CD14-positive monocyte (primary cell): ENCODE data around the gene THRB. TPM values are rescaled to one million over a fixed set of nuclear protein-coding genes. Genes with fewer than 3 reads are reported as not detected.

ENCODE experiments used
- DNase-seq, 3 donors: peaks; one replicate each; pipeline ENCODE4 v3.0.0-alpha.2; 2011 to 2022
- H2AFZ ChIP-seq: 2 replicates; pipeline ENCODE4 v1.6.0; 2012; ENCODE audit warnings: mild to moderate bottlenecking, low read depth, low read length, inconsistent platforms; ENCODE audit not compliant: insufficient read depth, poor library complexity, severe bottlenecking
- H3K27ac ChIP-seq, 2 donors: 1 replicate in 1 of 2; 2 replicates in 1 of 2; pipeline ENCODE4 v1.5.1; 2012 to 2013; ENCODE audit warnings: low read length in 2 of 2, control low read depth in 1 of 2, inconsistent platforms in 1 of 2, low read depth in 1 of 2, mild to moderate bottlenecking in 1 of 2
- H3K27me3 ChIP-seq, 2 donors: one replicate each; pipeline versions ENCODE4 v1.6.0 to v1.6.1; 2011 to 2013; ENCODE audit warnings: low read length in 2 of 2; ENCODE audit not compliant: control insufficient read depth in 2 of 2, insufficient read depth in 2 of 2
- H3K36me3 ChIP-seq, 2 donors: replicated peaks in 1 of 2; 1 replicate in 1 of 2; 2 replicates in 1 of 2; pipeline versions ENCODE4 v1.5.1 to v1.6.1; 2012 to 2013; ENCODE audit warnings: low read length in 2 of 2, control low read depth in 1 of 2, inconsistent platforms in 1 of 2, mild to moderate bottlenecking in 1 of 2; ENCODE audit not compliant: insufficient read depth in 2 of 2, control insufficient read depth in 1 of 2
- H3K4me1 ChIP-seq, 2 donors: 1 replicate in 1 of 2; 2 replicates in 1 of 2; pipeline versions ENCODE4 v1.5.1 to v1.6.1; 2012 to 2013; ENCODE audit warnings: low read length in 2 of 2, control low read depth in 1 of 2, inconsistent platforms in 1 of 2, mild to moderate bottlenecking in 1 of 2, moderate library complexity in 1 of 2; ENCODE audit not compliant: insufficient read depth in 2 of 2, control insufficient read depth in 1 of 2
- H3K4me2 ChIP-seq: replicated peaks from 2 replicates; pipeline ENCODE3; 2012; ENCODE audit warnings: low read length, moderate library complexity, mild to moderate bottlenecking; ENCODE audit not compliant: poor library complexity, severe bottlenecking; ENCODE audit errors: extremely low read depth
- H3K4me3 ChIP-seq, 3 experiments: fragments of 200-600 bp in 1 of 3; sonication (generic) in 1 of 3; replicated peaks in 1 of 3; 1 replicate in 2 of 3; 2 replicates in 1 of 3; pipeline ENCODE4 v1.5.1; 2011 to 2013; ENCODE audit warnings: low read length in 3 of 3, mild to moderate bottlenecking in 3 of 3, control low read depth in 2 of 3, low read depth in 2 of 3, inconsistent platforms in 1 of 3, moderate library complexity in 1 of 3
- H3K79me2 ChIP-seq: 2 replicates; pipeline ENCODE4 v1.6.0; 2012; ENCODE audit warnings: mild to moderate bottlenecking, control low read depth, inconsistent platforms, low read length, moderate library complexity; ENCODE audit not compliant: insufficient read depth
- H3K9ac ChIP-seq: 2 replicates; pipeline ENCODE4 v1.6.0; 2017; ENCODE audit warnings: low read length, mild to moderate bottlenecking; ENCODE audit not compliant: insufficient read depth, poor library complexity, severe bottlenecking
- H3K9me3 ChIP-seq, 2 donors: replicated peaks in 1 of 2; 1 replicate in 1 of 2; 2 replicates in 1 of 2; pipeline versions ENCODE4 v1.5.1 to v1.6.1; 2012 to 2013; ENCODE audit warnings: low read length in 2 of 2, control low read depth in 1 of 2; ENCODE audit not compliant: control insufficient read depth in 1 of 2, insufficient read depth in 1 of 2
- H4K20me1 ChIP-seq: 2 replicates; pipeline ENCODE4 v1.6.0; 2012; ENCODE audit warnings: mild to moderate bottlenecking, low read length, control low read depth, moderate library complexity; ENCODE audit not compliant: insufficient read depth
- H3K27ac Mint-ChIP-seq, 7 donors: one replicate each; pipeline ENCODE4 v1.8.0; 2020; ENCODE audit warnings: mild to moderate bottlenecking in 7 of 7, mixed read lengths in 7 of 7, moderate library complexity in 6 of 7, inconsistent platforms in 2 of 7
- H3K27me3 Mint-ChIP-seq, 3 donors: one replicate each; pipeline ENCODE4 v1.8.0; 2021 to 2022; ENCODE audit warnings: low read depth in 3 of 3, mild to moderate bottlenecking in 3 of 3, mixed read lengths in 3 of 3, moderate library complexity in 3 of 3, inconsistent platforms in 1 of 3
- H3K36me3 Mint-ChIP-seq, 2 donors: one replicate each; pipeline ENCODE4 v1.8.0; 2020; ENCODE audit warnings: mixed read lengths in 2 of 2, inconsistent platforms in 1 of 2, mild to moderate bottlenecking in 1 of 2
- H3K4me1 Mint-ChIP-seq: one replicate; pipeline ENCODE4 v1.8.0; 2020; ENCODE audit warnings: mild to moderate bottlenecking, mixed read lengths
- H3K4me3 Mint-ChIP-seq, 2 donors: one replicate each; pipeline ENCODE4 v1.8.0; 2020; ENCODE audit warnings: mild to moderate bottlenecking in 2 of 2, mixed read lengths in 2 of 2, moderate library complexity in 1 of 2
- H3K9me3 Mint-ChIP-seq, 7 donors: one replicate each; pipeline ENCODE4 v1.8.0; 2020 to 2022; ENCODE audit warnings: mixed read lengths in 7 of 7, mild to moderate bottlenecking in 6 of 7, moderate library complexity in 6 of 7, inconsistent platforms in 2 of 7
- CTCF ChIP-seq: fragments of 200-600 bp; IDR thresholded peaks from one replicate; pipeline ENCODE4 v1.8.0; 2022; ENCODE audit warnings: antibody characterized with exemption, mild to moderate bottlenecking
- WGBS: methylation state at CpG from one replicate; pipeline ENCODE4 v1.1.5; 2013; ENCODE audit warnings: missing lambda C conversion rate; ENCODE audit not compliant: insufficient coverage; 5-methylcytosine and 5-hydroxymethylcytosine counted together
- intact Hi-C, 2 donors: fragments of 100-400 bp; cut with micrococcal nuclease; formaldehyde crosslinking; loops; one replicate each; pipeline versions ENCODE4 v1.15.0 to v1.15.1; 2023
- polyA plus RNA-seq, 3 donors: library from polyadenylated mRNA; depleted of rRNA in 1 of 3; unstranded in 2 of 3; stranded (reverse) in 1 of 3; fragments of 300-500 nt in 2 of 3; fragments of >200 nt in 1 of 3; fragmentation: Illumina TruSeq in 2 of 3; gene quantifications; 1 replicate in 2 of 3; 2 replicates in 1 of 3; pipeline ENCODE4 v1.2.3, GENCODE V29; 2012 to 2021

THRB gene
- polyA plus RNA-seq, 3 donors, result 0.05 TPM; not detected in 2

- Histone ChIP-seq H3K4me3 (no peak overlapping the region), H4K20me1 (no peaks in the 10 kb centered on the region), H2AFZ (no peak overlapping the region), H3K4me2 (no peak overlapping the region), H3K4me1 (no peaks in the 10 kb centered on the region), H3K9me3 (no peaks in the 10 kb centered on the region), H3K9ac (no peak overlapping the region), H3K27me3 (no peaks in the 10 kb centered on the region), H3K36me3 (no peaks in the 10 kb centered on the region), H3K79me2 (no peaks in the 10 kb centered on the region), H3K27ac (no peak overlapping the region)
- TF ChIP-seq CTCF, result no peak
- Mint-ChIP-seq H3K4me1 (no peaks in the 10 kb centered on the region), H3K9me3 (peaks cover 0 to 3% (median 0%) of the 10 kb centered on the region in 7 donors), H3K36me3 (no peaks in the 10 kb centered on the region), H3K27me3 (no peaks in the 10 kb centered on the region), H3K4me3 (no peak overlapping the region), H3K27ac (no peak overlapping the region)
- DNase-seq, result no peak
- 96% methylated on average over 4 of the region's 5 CpGs for WGBS
- intact Hi-C loops, result no loop called here
These were observed 296.8 kb downstream of the THRB start for GRCh38 chr3:24197809-24198208.

DNA sequence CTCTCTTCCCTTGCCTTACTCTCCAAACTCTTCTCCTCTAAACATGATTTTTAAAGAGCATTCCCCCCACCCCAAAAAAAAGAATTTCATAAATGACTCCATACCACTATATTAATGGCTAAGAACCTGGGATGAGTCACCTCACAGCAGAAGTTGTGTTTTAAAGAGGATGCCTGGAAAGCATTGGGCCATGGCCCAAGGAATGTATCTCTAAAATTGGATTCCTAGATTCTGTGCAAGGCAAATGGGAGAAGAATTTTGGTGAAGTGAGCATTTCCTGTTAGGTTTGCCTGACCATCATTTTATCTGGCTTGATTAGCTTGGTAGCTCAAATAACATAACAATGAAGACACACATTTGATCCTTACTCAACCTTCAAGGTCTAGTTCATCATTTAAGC, 298.1 kb downstream of the THRB start:
- no peak for TF ChIP-seq CTCF
- no peaks in the 10 kb centered on the region for H3K27me3 Mint-ChIP-seq
- no peak overlapping the region for H3K4me3 ChIP-seq
- no peak overlapping the region for H2AFZ ChIP-seq
- DNase-seq, result no peak
- no peak overlapping the region for H3K4me3 Mint-ChIP-seq
- no peaks in the 10 kb centered on the region for H3K9me3 ChIP-seq
- no peak overlapping the region for H3K4me2 ChIP-seq
- no peaks in the 10 kb centered on the region for H4K20me1 ChIP-seq
- H3K27ac Mint-ChIP-seq, result no peak overlapping the region
- H3K9ac ChIP-seq, result no peak overlapping the region
- no peaks in the 10 kb centered on the region for H3K27me3 ChIP-seq
- H3K27ac ChIP-seq, result no peak overlapping the region
- no peaks in the 10 kb centered on the region for H3K36me3 ChIP-seq
- no peaks in the 10 kb centered on the region for H3K36me3 Mint-ChIP-seq
- no peaks in the 10 kb centered on the region for H3K79me2 ChIP-seq
- no peaks in the 10 kb centered on the region for H3K4me1 ChIP-seq
- intact Hi-C loops, result no loop called here
- no peaks in the 10 kb centered on the region for H3K4me1 Mint-ChIP-seq
- peaks cover 0 to 3% (median 0%) of the 10 kb centered on the region in 7 donors for H3K9me3 Mint-ChIP-seq
